Endodermal cell (in vitro differentiated cells): Measurements from ENCODE around the gene TAF4B. TPM values are rescaled to one million over a fixed set of nuclear protein-coding genes. Genes with fewer than 3 reads are reported as not detected.

Experiments used
- DNase-seq: peaks from one replicate; pipeline ENCODE4 v3.0.0-alpha.2; 2017
- H3K27ac ChIP-seq: 2 replicates; pipeline ENCODE4 v1.5.1; 2013; ENCODE audit warnings: mild to moderate bottlenecking, low read depth, low read length, moderate library complexity
- H3K27me3 ChIP-seq: 2 replicates; pipeline ENCODE4 v1.6.1; 2013; ENCODE audit warnings: mild to moderate bottlenecking, low read length, moderate library complexity; ENCODE audit not compliant: insufficient read depth, control insufficient read depth, poor library complexity, severe bottlenecking
- H3K36me3 ChIP-seq: 2 replicates; pipeline ENCODE4 v1.7.0; 2013; ENCODE audit warnings: mild to moderate bottlenecking, low read length, moderate library complexity; ENCODE audit not compliant: control insufficient read depth, insufficient read depth
- H3K4me1 ChIP-seq: one replicate; pipeline ENCODE4 v1.7.0; 2013; ENCODE audit warnings: low read length; ENCODE audit not compliant: control insufficient read depth, insufficient read depth
- H3K4me3 ChIP-seq: 2 replicates; pipeline ENCODE4 v1.5.1; 2013; ENCODE audit warnings: mild to moderate bottlenecking, low read length, moderate library complexity
- H3K9ac ChIP-seq: 2 replicates; pipeline ENCODE4 v1.6.1; 2013; ENCODE audit warnings: mild to moderate bottlenecking, low read length, moderate library complexity; ENCODE audit not compliant: poor library complexity, severe bottlenecking; ENCODE audit errors: extremely low read depth
- H3K9me3 ChIP-seq: 2 replicates; pipeline ENCODE4 v1.6.1; 2013; ENCODE audit warnings: mild to moderate bottlenecking, low read length, moderate library complexity; ENCODE audit not compliant: control insufficient read depth
- H3K27ac Mint-ChIP-seq: 2 replicates; pipeline ENCODE4 v1.8.0; 2020; ENCODE audit warnings: mixed read lengths
- H3K27me3 Mint-ChIP-seq: 2 replicates; pipeline ENCODE4 v1.8.0; 2021; ENCODE audit warnings: mild to moderate bottlenecking, mixed read lengths; ENCODE audit not compliant: insufficient read depth
- H3K36me3 Mint-ChIP-seq: 2 replicates; pipeline ENCODE4 v1.8.0; 2020; ENCODE audit warnings: low read depth, mixed read lengths
- H3K4me1 Mint-ChIP-seq: 2 replicates; pipeline ENCODE4 v1.8.0; 2020; ENCODE audit warnings: mixed read lengths
- H3K4me3 Mint-ChIP-seq: 2 replicates; pipeline ENCODE4 v1.8.0; 2020; ENCODE audit warnings: mild to moderate bottlenecking, moderate library complexity, mixed read lengths
- H3K9me3 Mint-ChIP-seq: 2 replicates; pipeline ENCODE4 v1.8.0; 2020; ENCODE audit warnings: mild to moderate bottlenecking, mixed read lengths
- CTCF ChIP-seq: fragments of 200-600 bp; sonication (generic); conservative IDR thresholded peaks from 2 replicates; pipeline ENCODE4 v1.5.0; 2021; ENCODE audit warnings: antibody characterized with exemption, mild to moderate bottlenecking
- WGBS, 2 experiments: methylation state at CpG; one replicate each; pipeline versions ENCODE4 v1.1.5 to v1.1.7; 2013; ENCODE audit warnings: missing lambda C conversion rate in 2 of 2, mixed read lengths in 1 of 2; ENCODE audit not compliant: insufficient coverage in 1 of 2, insufficient read length in 1 of 2; 5-methylcytosine and 5-hydroxymethylcytosine counted together
- total RNA-seq, 2 donors: library from RNA; stranded (reverse); fragmentation: NEBNext Ultra II Directional in 1 of 2; extraction: Animal tissue kit (Norgen Biotek cat#: 25700) in 1 of 2; gene quantifications; 2 replicates in 1 of 2; 3 replicates in 1 of 2; pipeline ENCODE4 v1.2.1, GENCODE V29; 2021

The TAF4B gene
- total RNA-seq, 2 donors from 2014 or later, result 6.9 to 7.7 TPM

GRCh38 chr18:26405190-26405801 is 179.1 kb downstream of the TAF4B start:
- H3K9me3 ChIP-seq, result no peaks in the 10 kb centered on the region
- Mint-ChIP-seq H3K4me1 (peaks cover 3% of the 10 kb centered on the region), H3K27me3 (no peaks in the 10 kb centered on the region), H3K4me3 (no peak overlapping the region), H3K27ac (no peak overlapping the region), H3K9me3 (no peaks in the 10 kb centered on the region), H3K36me3 (no peaks in the 10 kb centered on the region)
- no peak overlapping the region for H3K9ac ChIP-seq
- no peak overlapping the region for H3K27ac ChIP-seq
- 69 to 74% methylated on average over 3 to 5 of the region's 5 CpGs for WGBS, 2 experiments
- H3K36me3 ChIP-seq, result no peaks in the 10 kb centered on the region
- TF ChIP-seq CTCF, result peak; percentile 65
- no peak overlapping the region for H3K4me3 ChIP-seq
- H3K4me1 ChIP-seq, result no peaks in the 10 kb centered on the region
- H3K27me3 ChIP-seq, result no peaks in the 10 kb centered on the region
- peak; percentile 74 for DNase-seq

GRCh38 chr18:26406324-26406723 is 180.1 kb downstream of the TAF4B start:
- Histone ChIP-seq H3K9me3 (no peaks in the 10 kb centered on the region), H3K27ac (no peak overlapping the region), H3K9ac (no peak overlapping the region), H3K4me3 (no peak overlapping the region), H3K27me3 (no peaks in the 10 kb centered on the region), H3K36me3 (no peaks in the 10 kb centered on the region), H3K4me1 (no peaks in the 10 kb centered on the region)
- TF ChIP-seq CTCF, result no peak
- Mint-ChIP-seq H3K27me3 (no peaks in the 10 kb centered on the region), H3K4me1 (peaks cover 3% of the 10 kb centered on the region), H3K9me3 (no peaks in the 10 kb centered on the region), H3K27ac (no peak overlapping the region), H3K36me3 (no peaks in the 10 kb centered on the region), H3K4me3 (no peak overlapping the region)
- WGBS, 2 experiments, result 93 to 100% methylated on average over 2 to 12 of the region's 12 CpGs
- no peak for DNase-seq

GRCh38 chr18:26406854-26407517 is 180.7 kb downstream of the TAF4B start:
- no peak for TF ChIP-seq CTCF
- no peak overlapping the region for H3K4me3 ChIP-seq
- Mint-ChIP-seq H3K27me3 (no peaks in the 10 kb centered on the region), H3K27ac (no peak overlapping the region), H3K36me3 (no peaks in the 10 kb centered on the region), H3K9me3 (no peaks in the 10 kb centered on the region), H3K4me3 (no peak overlapping the region), H3K4me1 (peaks cover 3% of the 10 kb centered on the region)
- no peak overlapping the region for H3K9ac ChIP-seq
- no peaks in the 10 kb centered on the region for H3K36me3 ChIP-seq
- H3K4me1 ChIP-seq, result no peaks in the 10 kb centered on the region
- WGBS, 2 experiments, result 81 to 87% methylated on average over 11 to 15 of the region's 15 CpGs
- no peaks in the 10 kb centered on the region for H3K9me3 ChIP-seq
- no peak for DNase-seq
- H3K27me3 ChIP-seq, result no peaks in the 10 kb centered on the region
- H3K27ac ChIP-seq, result no peak overlapping the region
